GM12892 (cell line): ENCODE results near the gene REEP1.

Source experiments
- POLR2A ChIP-seq: IDR thresholded peaks from 2 replicates; pipeline ENCODE4 v1.6.1; 2011; ENCODE audit warnings: low read depth, low read length, control low read depth
- POLR2AphosphoS5 ChIP-seq: IDR thresholded peaks from 2 replicates; pipeline ENCODE4 v1.6.1; 2011; ENCODE audit warnings: low read depth, low read length, control low read depth

- TF ChIP-seq POLR2A = no peak
- no peak for TF ChIP-seq POLR2AphosphoS5
These were observed 14.8 kb upstream of the REEP1 start for GRCh38 chr2:86352137-86352726.
